GM21423 (cell line): ENCODE measurements around the gene SINHCAF.
"Not testable (repeated sequence)": the region's sequence is repeated elsewhere in the genome, so short reads cannot be mapped to it uniquely, and the experiment has no call there.

Experiments used
- ATAC-seq: cut with Tn5 transposase; IDR thresholded peaks from one replicate; pipeline ENCODE4 v1.9.1; 2021; ENCODE audit warnings: mild to moderate bottlenecking, moderate library complexity; ENCODE audit not compliant: unreplicated experiment

Gene SINHCAF, protein sequence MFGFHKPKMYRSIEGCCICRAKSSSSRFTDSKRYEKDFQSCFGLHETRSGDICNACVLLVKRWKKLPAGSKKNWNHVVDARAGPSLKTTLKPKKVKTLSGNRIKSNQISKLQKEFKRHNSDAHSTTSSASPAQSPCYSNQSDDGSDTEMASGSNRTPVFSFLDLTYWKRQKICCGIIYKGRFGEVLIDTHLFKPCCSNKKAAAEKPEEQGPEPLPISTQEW

DNA sequence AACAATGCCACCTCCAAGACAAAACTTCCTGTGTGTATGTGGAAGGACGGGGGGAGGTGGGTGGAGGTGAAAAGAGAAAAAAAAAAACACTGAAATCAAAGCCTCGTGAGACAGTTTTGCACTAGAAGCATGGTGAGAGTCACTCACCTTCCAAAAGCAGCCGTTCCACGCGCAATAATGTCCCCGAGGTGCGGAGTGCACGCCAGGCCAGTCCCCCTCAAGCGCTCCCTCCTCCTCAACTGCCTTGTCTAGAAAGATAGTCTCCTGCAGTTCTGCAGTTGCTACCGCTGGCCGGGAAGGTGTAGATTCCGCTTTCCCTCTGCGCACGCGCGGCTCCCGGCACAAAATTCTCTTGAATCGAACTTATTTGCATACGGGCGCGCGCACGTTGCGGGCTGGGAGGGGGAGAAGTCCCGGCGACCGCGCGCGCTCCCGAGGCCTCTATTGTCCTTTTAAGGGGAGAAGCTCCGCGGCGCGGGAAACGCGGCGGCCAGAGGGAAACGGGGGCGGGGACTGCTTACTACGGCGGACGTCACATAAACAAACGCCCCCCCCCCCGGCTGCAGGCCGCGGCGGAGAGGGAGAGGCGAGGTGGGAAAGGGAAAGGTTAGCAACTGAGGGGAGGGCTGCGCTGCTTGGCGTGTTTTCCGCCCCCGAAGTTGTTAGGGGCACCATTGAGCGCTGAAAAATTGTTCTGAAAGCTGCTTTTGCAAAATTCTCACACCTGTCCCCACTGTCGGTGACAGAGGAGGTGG, at the start of gene SINHCAF:
Gene SINHCAF (minus strand): TSS at position 274 of the 755 bp plus-strand sequence. CDS start 27,946 bp downstream, outside the sequence.
- ATAC-seq = peak; percentile 51

GRCh38 chr12:31375422-31375821, 49.5 kb upstream of the SINHCAF start:
- not testable (repeated sequence) for ATAC-seq

DNA sequence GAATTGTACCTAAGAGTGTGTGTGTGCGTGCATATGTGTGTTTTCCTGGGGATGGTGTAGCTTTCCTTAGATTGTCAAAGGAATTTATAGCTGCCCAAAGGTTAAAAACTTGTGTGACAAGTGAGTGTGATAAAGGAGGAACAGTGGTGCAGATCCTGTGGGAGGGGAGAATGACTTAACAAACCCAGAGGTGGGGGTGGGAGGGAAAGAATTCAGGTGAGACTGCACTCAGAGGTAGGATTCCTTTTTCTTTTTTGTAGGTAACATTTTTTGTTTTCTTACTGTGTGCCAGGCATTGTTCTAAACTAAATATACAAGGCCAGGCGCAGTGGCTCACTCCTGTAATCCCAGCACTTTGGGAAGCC, 45.3 kb upstream of the SINHCAF start:
- ATAC-seq = no peak

DNA sequence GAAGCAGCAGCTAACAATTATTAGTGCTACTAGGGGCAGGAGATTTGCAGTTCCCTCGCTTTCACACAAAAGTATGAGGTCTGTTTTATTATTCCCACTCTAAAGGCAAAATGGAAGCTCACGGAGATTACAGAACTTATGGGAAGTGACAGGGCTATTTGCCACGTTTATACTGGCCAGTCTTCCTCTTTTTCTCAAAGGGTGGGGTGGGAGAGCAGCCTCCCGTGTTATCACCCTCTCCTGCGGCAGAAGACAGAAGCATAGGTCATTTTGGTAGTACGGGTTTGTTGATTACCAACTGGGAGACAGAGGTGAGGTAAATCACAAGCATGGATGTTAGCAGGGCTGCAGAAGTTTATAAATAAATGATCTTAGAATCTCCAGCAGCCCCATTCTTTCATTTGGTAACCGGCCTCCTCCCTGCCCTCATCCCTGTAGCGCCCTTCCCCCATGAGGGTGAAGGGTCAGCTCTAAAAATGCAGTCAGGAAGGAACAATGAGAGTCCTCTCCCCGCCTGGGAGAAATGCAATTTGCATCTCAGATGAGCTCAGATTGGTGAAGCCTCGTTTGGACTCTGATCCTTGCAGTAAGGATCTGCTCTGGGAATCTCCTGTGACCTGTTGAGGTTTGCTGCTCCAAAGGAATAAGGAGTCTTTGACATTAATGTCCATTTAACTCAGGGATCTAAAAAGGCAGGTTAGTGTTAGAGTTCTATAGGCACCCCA, 44.7 kb upstream of the SINHCAF start:
- ATAC-seq = no peak

GRCh38 chr12:31369712-31370521, 44.0 kb upstream of the SINHCAF start:
- ATAC-seq = no peak

GRCh38 chr12:31368666-31369361, 42.9 kb upstream of the SINHCAF start:
- no peak for ATAC-seq

GRCh38 chr12:31366104-31366621, 40.2 kb upstream of the SINHCAF start:
- no peak for ATAC-seq

DNA sequence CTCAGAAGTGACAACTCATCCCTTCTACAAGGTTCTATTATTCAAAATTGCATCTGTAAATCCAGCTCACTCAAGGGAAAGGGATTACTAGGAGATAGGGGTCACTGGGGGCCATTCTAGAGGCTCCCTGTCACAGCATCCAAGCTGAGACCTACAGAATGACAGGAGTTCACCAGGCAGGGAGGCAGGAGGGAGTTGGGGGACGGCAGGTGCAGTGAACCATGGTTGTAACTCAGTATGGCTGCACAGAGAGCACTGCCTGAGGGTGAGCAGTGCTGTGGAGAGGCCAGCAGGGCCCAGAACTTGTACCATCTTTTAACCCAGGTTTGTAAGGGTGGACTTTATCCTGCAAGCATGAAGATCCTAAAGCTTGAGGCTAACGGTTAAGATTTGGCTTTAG, 37.9 kb upstream of the SINHCAF start:
- ATAC-seq = no peak

DNA sequence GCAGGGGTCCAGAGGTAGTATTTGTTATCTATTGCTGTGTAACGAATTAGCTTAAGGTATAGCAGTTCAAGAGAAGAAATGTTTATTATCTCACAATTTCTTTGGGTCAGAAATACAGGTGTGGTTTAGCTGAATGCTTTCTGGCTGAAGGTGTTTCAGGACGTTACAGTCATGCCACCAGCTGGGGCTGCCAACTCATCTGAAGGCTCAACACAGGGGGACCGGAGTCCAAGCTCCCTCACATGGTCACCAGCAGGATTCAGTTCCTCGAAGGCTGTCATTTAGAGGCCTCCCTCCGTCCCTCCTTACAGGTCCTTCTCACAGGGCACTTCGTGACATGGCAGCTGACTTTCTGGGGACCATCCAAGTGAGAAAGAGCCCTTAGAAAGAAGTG, 37.5 kb upstream of the SINHCAF start:
- ATAC-seq = no peak

- peak; percentile 74 for ATAC-seq
Observed at GRCh38 chr12:31362759-31363415, 36.9 kb upstream of the SINHCAF start.

GRCh38 chr12:31362115-31362758, 36.3 kb upstream of the SINHCAF start:
- peak; percentile 37 for ATAC-seq

- ATAC-seq = no peak
Observed at GRCh38 chr12:31361730-31362114, 35.8 kb upstream of the SINHCAF start.

GRCh38 chr12:31355747-31356107, 29.8 kb upstream of the SINHCAF start:
- ATAC-seq = no peak

DNA sequence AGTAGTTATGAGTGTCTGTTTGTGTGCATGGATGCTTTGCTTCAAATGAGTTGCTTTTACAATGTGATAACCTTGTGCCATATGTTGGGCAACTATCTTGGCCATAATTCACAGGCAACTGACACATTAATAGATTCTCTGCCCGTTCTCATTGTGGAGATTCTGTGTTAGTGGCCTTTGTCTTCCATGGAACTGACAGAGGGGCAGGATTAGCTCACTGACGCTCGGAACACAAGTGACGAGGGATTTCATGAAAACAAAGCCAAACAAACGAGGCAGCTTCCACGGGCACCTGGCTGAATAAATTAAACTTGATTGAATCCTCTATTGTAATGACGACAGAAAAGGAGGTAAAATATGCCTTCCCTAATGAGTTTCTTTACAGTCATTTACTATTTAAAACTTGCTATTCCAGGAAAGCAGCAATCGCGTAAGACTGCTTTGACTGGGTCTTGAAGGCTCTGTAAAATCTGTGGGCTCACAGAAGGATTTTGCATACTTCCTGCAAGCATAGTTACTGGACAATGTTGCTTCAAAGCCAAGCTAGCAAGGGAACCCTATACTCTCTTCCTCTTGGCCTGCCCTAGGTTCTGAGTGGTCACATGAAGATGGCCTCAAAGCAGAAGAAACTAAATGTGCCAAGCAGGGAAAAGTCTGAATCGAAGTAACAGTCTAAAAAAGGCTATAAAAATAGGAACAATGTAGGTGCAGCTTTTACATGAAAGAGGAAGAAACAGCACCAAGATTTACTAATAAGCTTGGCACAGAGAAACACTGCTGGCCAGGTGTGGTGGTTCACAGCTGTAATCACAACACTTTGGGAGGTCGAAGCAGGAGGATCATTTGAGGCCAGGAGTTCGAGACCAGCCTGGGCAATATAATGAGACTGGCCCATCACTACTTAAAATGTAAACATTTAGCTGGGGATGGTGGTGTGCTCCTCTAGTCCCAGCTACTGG, 28.1 kb upstream of the SINHCAF start:
- ATAC-seq = no peak

DNA sequence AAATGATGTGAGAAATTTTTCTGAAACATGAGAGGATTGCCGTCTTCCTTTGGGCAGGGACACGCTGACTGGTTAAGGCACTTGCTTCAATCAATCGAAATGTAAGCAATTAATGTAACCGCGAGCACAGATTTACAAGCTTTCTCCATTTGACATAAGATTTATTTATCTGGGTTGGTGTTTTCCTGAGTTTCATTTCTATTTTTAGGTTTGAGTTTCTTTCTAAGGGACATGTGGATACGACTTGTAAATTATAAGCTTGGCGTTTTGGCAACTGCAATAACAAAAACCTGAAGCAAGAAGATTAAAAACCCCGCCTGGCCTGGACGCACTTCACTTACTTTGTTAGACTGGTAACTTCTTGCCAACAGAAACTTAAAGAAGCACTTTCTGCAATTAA, 20.3 kb upstream of the SINHCAF start:
- ATAC-seq = no peak

GRCh38 chr12:31343139-31343538, 17.2 kb upstream of the SINHCAF start:
- ATAC-seq = no peak

DNA sequence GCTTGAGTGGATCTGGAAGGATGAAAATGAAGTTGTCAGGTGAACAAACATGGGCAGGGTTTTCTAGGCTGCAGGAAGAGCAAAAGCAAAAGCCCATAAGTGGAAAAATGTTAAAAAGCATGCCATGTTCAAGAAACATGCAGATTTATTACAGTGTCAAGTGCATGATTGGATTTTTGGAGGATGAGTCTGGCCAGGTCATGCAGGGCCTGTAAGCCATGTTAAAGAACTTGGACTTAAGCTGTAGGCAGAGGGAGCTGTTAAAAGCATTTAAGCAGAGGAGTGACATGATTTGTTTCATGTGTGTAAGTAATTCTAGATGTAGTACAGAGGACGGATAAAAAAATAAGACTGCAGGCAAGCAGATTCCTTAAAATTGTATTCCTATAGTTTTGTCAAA, 16.3 kb upstream of the SINHCAF start:
- no peak for ATAC-seq
